ENCODE results near the gene TEPSIN. TPM values are rescaled to one million over a fixed set of nuclear protein-coding genes. Genes with fewer than 3 reads are reported as not detected.

Gene TEPSIN
- total and polyA plus RNA-seq, 2 of the 8 experiments (the other 6 are each of a cell fraction or from before 2014, with no cell fraction given), result 22.9 to 28.0 TPM

- no peak overlapping the region for H3K56ac ChIP-seq (replicated peaks; ENCODE audit: insufficient read length, low read depth, low read length)
- FAIRE-seq (no peak), DNase-seq (ENCODE audit: low read depth in 1 of 2, low spot score in 2 of 2) (no peak)
- no peak overlapping the region for H3K18ac ChIP-seq (ENCODE audit: extremely low read depth, low read length)
- H3K23ac ChIP-seq (ENCODE audit: insufficient read length), result no peak overlapping the region
- 88% methylated on average over 19 of the region's 24 CpGs; no CpG with 5 or more reads in 1 of the 2 experiments for WGBS, 2 experiments (ENCODE audit: extremely low coverage in 1 of 2, insufficient coverage in 1 of 2, insufficient read length in 1 of 2, insufficient replicate concordance in 2 of 2, low coverage in 1 of 2, low lambda C conversion rate in 2 of 2, missing lambda C conversion rate in 1 of 2)
- peaks cover 0 to 5% (median 0%) of the 10 kb centered on the region in 4 experiments; a peak in 1 of 8 replicates for H3K36me3 ChIP-seq (ENCODE audit: control insufficient read depth in 2 of 4, insufficient read depth in 4 of 4, low read length in 3 of 4)
- H3K23me2 ChIP-seq (ENCODE audit: low read depth, low read length), result peaks cover 12% of the 10 kb centered on the region; the same call in 1 of the 2 replicates
- no peaks in the 10 kb centered on the region for H3K9me3 ChIP-seq (ENCODE audit: insufficient read depth in 2 of 2, low read depth in 1 of 2, low read length in 1 of 2)
- no peak overlapping the region for H2BK15ac ChIP-seq (ENCODE audit: low read length)
- no peak overlapping the region for H2BK20ac ChIP-seq (ENCODE audit: low read length)
- H3K27ac ChIP-seq (ENCODE audit: low read depth, low read length), result no peak overlapping the region
- no peak overlapping the region for H2AFZ ChIP-seq (ENCODE audit: low read length)
- no peak overlapping the region for H3K14ac ChIP-seq (ENCODE audit: insufficient read length)
- ChIA-PET CTCF (ENCODE audit: partially characterized antibody) (interaction anchor here (0.8 to 1.6 kb wide), 9 partner anchors 10 to 98 kb away, joined by 3 to 4 read pairs (median 3); no protein-coding TSS in a partner anchor), POLR2A (ENCODE audit: partially characterized antibody) (interaction anchor here (0.6 to 2.8 kb wide), 5 partner anchors 10 to 30 kb away, joined by 3 to 18 read pairs (median 3); partner anchors contain the start of genes NDUFAF8 and TEPSIN)
- no peak overlapping the region for H3K4me2 ChIP-seq (ENCODE audit: insufficient read depth in 1 of 2, low read depth in 2 of 2, low read length in 2 of 2)
- H4K91ac ChIP-seq (replicated peaks; ENCODE audit: insufficient read length, low read length), result no peak overlapping the region
- H3K4ac ChIP-seq (replicated peaks; ENCODE audit: insufficient read length, low read depth, low read length), result no peak overlapping the region
- no peak overlapping the region for H3K4me3 ChIP-seq (ENCODE audit: extremely low read depth in 1 of 4, insufficient read depth in 2 of 4, low read depth in 3 of 4, low read length in 4 of 4)
- H2BK5ac ChIP-seq (ENCODE audit: low read depth, low read length), result no peak overlapping the region
- H2AK5ac ChIP-seq (ENCODE audit: low read depth, low read length), result no peak overlapping the region
- no peak overlapping the region for H4K8ac ChIP-seq (ENCODE audit: extremely low read depth, insufficient read depth, low read length)
- no peak overlapping the region for H4K5ac ChIP-seq (ENCODE audit: insufficient read length, low read depth, low read length)
- H3K9ac ChIP-seq (replicated peaks in 1 of 4; ENCODE audit: extremely low read depth in 1 of 4, low read depth in 3 of 4, low read length in 3 of 4), result no peak overlapping the region
- H3K79me2 ChIP-seq (ENCODE audit: control insufficient read depth in 1 of 2, insufficient read depth in 2 of 2, low read length in 2 of 2), result peaks cover 0 to 15% of the 10 kb centered on the region in 2 experiments; a peak in 1 of 4 replicates
- H3K4me1 ChIP-seq (replicated peaks in 1 of 4; ENCODE audit: control insufficient read depth in 3 of 4, insufficient read depth in 4 of 4, low read length in 3 of 4), result peaks cover 0 to 12% (median 9%) of the 10 kb centered on the region in 4 experiments; a peak in 5 of 7 replicates
- peaks cover 4 to 12% of the 10 kb centered on the region in 2 experiments for H4K20me1 ChIP-seq (replicated peaks in 1 of 2; ENCODE audit: control insufficient read depth in 1 of 2, insufficient read depth in 2 of 2, low read length in 2 of 2)
- H3K27me3 ChIP-seq (replicated peaks in 1 of 4; ENCODE audit: control insufficient read depth in 3 of 4, extremely low read depth in 1 of 4, insufficient read depth in 3 of 4, low read length in 3 of 4), result peaks cover 0 to 2% (median 0%) of the 10 kb centered on the region in 4 experiments; a peak in 2 of 7 replicates
- no peak overlapping the region for H2BK12ac ChIP-seq (ENCODE audit: low read depth, low read length)
- H2BK120ac ChIP-seq (replicated peaks; ENCODE audit: low read depth, low read length), result no peak overlapping the region
- H3K79me1 ChIP-seq (ENCODE audit: low read depth, low read length), result peaks cover 19% of the 10 kb centered on the region
- no peak for TF ChIP-seq SIN3A (conservative IDR thresholded peaks at IDR 0.05 in 1 of 2, IDR thresholded peaks at IDR 0.05 in 1 of 2; ENCODE audit: low read depth in 1 of 2, low read length in 2 of 2)
- no peak for TF ChIP-seq FOSL1 (IDR thresholded peaks at IDR 0.05; ENCODE audit: insufficient read depth, low read depth, low read length)
- no peak for TF ChIP-seq NANOG (IDR thresholded peaks at IDR 0.05; ENCODE audit: insufficient read depth, low read depth, low read length, poor library complexity, severe bottlenecking)
- TF ChIP-seq BCL11A (IDR thresholded peaks at IDR 0.05; ENCODE audit: low read depth in 2 of 2, low read length in 2 of 2), result no peak
- TF ChIP-seq CTCF (IDR thresholded peaks at IDR 0.05; ENCODE audit: control extremely low read depth in 1 of 3, insufficient read depth in 1 of 3, low read depth in 1 of 3, low read length in 3 of 3), result no peak
- TF ChIP-seq CHD1 (IDR thresholded peaks at IDR 0.05; ENCODE audit: low read depth, low read length), result no peak
- no peak for TF ChIP-seq KDM5A (IDR thresholded peaks at IDR 0.05; ENCODE audit: low read length)
- TF ChIP-seq CBX5 (IDR thresholded peaks at IDR 0.05; ENCODE audit: low read depth, low read length), result no peak
- no peak for TF ChIP-seq NRF1 (IDR thresholded peaks at IDR 0.05; ENCODE audit: low read depth, low read length)
These were observed 19.2 kb downstream of the TEPSIN start for GRCh38 chr17:81219476-81220180.

All from H1 (cell line).